NT2/D1 (cell line): ENCODE measurements around the gene ITGB6.
"Not testable (repeated sequence)": the region's sequence is repeated elsewhere in the genome, so short reads cannot be mapped to it uniquely, and the experiment has no call there.

Experiments used
- DNase-seq: peaks from one replicate; pipeline ENCODE4 v3.0.0-alpha.2; 2011; ENCODE audit warnings: low read depth, low spot score
- H3K27me3 ChIP-seq: 2 replicates; pipeline ENCODE4 v1.6.0; 2011; ENCODE audit warnings: mild to moderate bottlenecking; ENCODE audit not compliant: insufficient read length, insufficient read depth
- H3K36me3 ChIP-seq: 2 replicates; pipeline ENCODE4 v1.6.1; 2011; ENCODE audit warnings: mild to moderate bottlenecking, low read length, mixed read lengths; ENCODE audit not compliant: insufficient read depth, insufficient read length
- H3K4me1 ChIP-seq: 2 replicates; pipeline ENCODE4 v1.5.1; 2011; ENCODE audit not compliant: insufficient read depth, insufficient read length
- H3K4me3 ChIP-seq: 2 replicates; pipeline ENCODE4 v1.5.1; 2011; ENCODE audit warnings: low read depth; ENCODE audit not compliant: insufficient read length
- H3K9ac ChIP-seq: 2 replicates; pipeline ENCODE4 v1.6.0; 2011; ENCODE audit warnings: low read depth; ENCODE audit not compliant: insufficient read length
- H3K9me3 ChIP-seq: 2 replicates; pipeline ENCODE4 v1.5.1; 2011; ENCODE audit warnings: mild to moderate bottlenecking, low read length; ENCODE audit not compliant: insufficient read depth
- SUZ12 ChIP-seq: IDR thresholded peaks from 2 replicates; pipeline ENCODE4 v1.6.1; 2011; ENCODE audit not compliant: insufficient read length, insufficient read depth; ENCODE audit errors: extremely low read depth
- YY1 ChIP-seq: IDR thresholded peaks from 2 replicates; pipeline ENCODE4 v1.6.1; 2011; ENCODE audit not compliant: insufficient read length, insufficient read depth
- ZNF274 ChIP-seq: IDR thresholded peaks from 2 replicates; pipeline ENCODE4 v1.6.1; 2011; ENCODE audit warnings: mild to moderate bottlenecking, low read depth, low read length

The ITGB6 gene

GRCh38 chr2:160197587-160197986 lies 2.5 kb downstream of the ITGB6 start:
- no peaks in the 10 kb centered on the region for H3K27me3 ChIP-seq
- no peak overlapping the region for H3K4me3 ChIP-seq
- no peaks in the 10 kb centered on the region for H3K36me3 ChIP-seq
- no peaks in the 10 kb centered on the region for H3K4me1 ChIP-seq
- H3K9me3 ChIP-seq, result no peaks in the 10 kb centered on the region
- TF ChIP-seq SUZ12, result no peak
- TF ChIP-seq YY1, result no peak
- no peak for TF ChIP-seq ZNF274
- no peak for DNase-seq
- H3K9ac ChIP-seq, result no peak overlapping the region

GRCh38 chr2:160194946-160195345 lies 5.1 kb downstream of the ITGB6 start:
- no peak for DNase-seq
- no peak for TF ChIP-seq SUZ12
- no peak for TF ChIP-seq ZNF274
- TF ChIP-seq YY1, result no peak

GRCh38 chr2:160194351-160194750 lies 5.7 kb downstream of the ITGB6 start:
- H3K27me3 ChIP-seq, result no peaks in the 10 kb centered on the region
- TF ChIP-seq YY1, result no peak
- TF ChIP-seq ZNF274, result no peak
- TF ChIP-seq SUZ12, result no peak
- H3K4me3 ChIP-seq, result no peak overlapping the region
- no peak overlapping the region for H3K9ac ChIP-seq
- DNase-seq, result no peak
- H3K9me3 ChIP-seq, result no peaks in the 10 kb centered on the region
- H3K4me1 ChIP-seq, result no peaks in the 10 kb centered on the region
- no peaks in the 10 kb centered on the region for H3K36me3 ChIP-seq

More at GRCh38 chr2:160194946-160195345, 5.1 kb downstream of the ITGB6 start:
- Histone ChIP-seq H3K4me1 (no peaks in the 10 kb centered on the region), H3K4me3 (no peak overlapping the region), H3K36me3 (no peaks in the 10 kb centered on the region), H3K9me3 (no peaks in the 10 kb centered on the region), H3K27me3 (no peaks in the 10 kb centered on the region), H3K9ac (no peak overlapping the region)

- H3K27me3 ChIP-seq, H3K4me1 ChIP-seq, H3K36me3 ChIP-seq, H3K9me3 ChIP-seq: not testable (repeated sequence)
- Histone ChIP-seq H3K9ac (peak overlapping the region; percentile 21), H3K4me3 (peak overlapping the region; percentile 20)
- peak; percentile 72 for DNase-seq
Observed at GRCh38 chr2:160181146-160181836, 18.8 kb downstream of the ITGB6 start.

- not testable (repeated sequence) for H3K27me3 ChIP-seq, H3K36me3 ChIP-seq, H3K9me3 ChIP-seq, DNase-seq, H3K4me3 ChIP-seq, H3K4me1 ChIP-seq
- peak overlapping the region; percentile 21 for H3K9ac ChIP-seq
Observed at GRCh38 chr2:160180690-160181089, 19.4 kb downstream of the ITGB6 start.

GRCh38 chr2:160180172-160180571 lies 19.9 kb downstream of the ITGB6 start:
- peaks cover 6% of the 10 kb centered on the region for H3K4me1 ChIP-seq
- no peak overlapping the region for H3K4me3 ChIP-seq
- no peaks in the 10 kb centered on the region for H3K27me3 ChIP-seq
- TF ChIP-seq ZNF274 (no peak), YY1 (no peak), SUZ12 (no peak)
- H3K36me3 ChIP-seq, result no peaks in the 10 kb centered on the region
- H3K9me3 ChIP-seq, result no peaks in the 10 kb centered on the region; the same call in 1 of the 2 replicates
- H3K9ac ChIP-seq, result no peak overlapping the region
- no peak for DNase-seq

- no peak for TF ChIP-seq ZNF274
- no peak for TF ChIP-seq SUZ12
- TF ChIP-seq YY1, result no peak
- Histone ChIP-seq H3K27me3 (no peaks in the 10 kb centered on the region), H3K4me1 (no peaks in the 10 kb centered on the region), H3K36me3 (no peaks in the 10 kb centered on the region), H3K9ac (no peak overlapping the region), H3K4me3 (no peak overlapping the region), H3K9me3 (no peaks in the 10 kb centered on the region)
- DNase-seq, result no peak
Observed at GRCh38 chr2:160175169-160176134, 24.6 kb downstream of the ITGB6 start.
